Ovary (tissue), 9 donors: ENCODE measurements around the gene RASGEF1B. TPM values are rescaled to one million over a fixed set of nuclear protein-coding genes. Genes with fewer than 3 reads are reported as not detected.

ENCODE experiments used
- DNase-seq, 5 donors: peaks; one replicate each; pipeline ENCODE4 v3.0.0-alpha.2; 2019 to 2020
- H3K27ac ChIP-seq, 2 donors: fragments of 200-600 bp; one replicate each; pipeline versions ENCODE4 v1.5.1 to v1.8.0; 2019 to 2022
- H3K27me3 ChIP-seq: fragments of 200-600 bp; one replicate; pipeline ENCODE4 v1.8.0; 2022
- H3K36me3 ChIP-seq: fragments of 200-600 bp; sonication (generic); one replicate; pipeline ENCODE4 v1.5.1; 2019
- H3K4me1 ChIP-seq: one replicate; pipeline ENCODE4 v1.8.1; 2013; ENCODE audit warnings: mild to moderate bottlenecking, moderate library complexity; ENCODE audit not compliant: insufficient read depth
- H3K4me3 ChIP-seq: fragments of 200-600 bp; sonication (generic); one replicate; pipeline ENCODE4 v1.5.1; 2017
- H3K9me3 ChIP-seq, 2 donors: fragments of 200-600 bp in 1 of 2; sonication (generic) in 1 of 2; one replicate each; pipeline versions ENCODE4 v1.5.1 to v1.8.1; 2013 to 2019; ENCODE audit warnings: mild to moderate bottlenecking in 1 of 2, moderate library complexity in 1 of 2
- EP300 ChIP-seq: sonication (generic); formaldehyde crosslinking; IDR thresholded peaks from one replicate; pipeline ENCODE4 v1.6.1; 2017; ENCODE audit warnings: antibody characterized with exemption
- POLR2A ChIP-seq: fragments of 450-650 bp; IDR thresholded peaks from one replicate; pipeline ENCODE4 v1.6.1; 2017; ENCODE audit warnings: antibody characterized with exemption, mild to moderate bottlenecking, moderate library complexity
- WGBS, 3 donors: extraction: QIAGEN DNeasy Blood & Tissue Kit in 1 of 3; methylation state at CpG; one replicate each; pipeline versions ENCODE4 v1.1.5 to v1.1.7; 2013 to 2017; 5-methylcytosine and 5-hydroxymethylcytosine counted together
- intact Hi-C, 4 donors: fragments of 100-400 bp; cut with DNase I; formaldehyde crosslinking; loops; one replicate each; pipeline versions ENCODE4 v1.11.0 to v1.15.1; 2022 to 2023
- polyA plus RNA-seq, 2 donors: library from polyadenylated mRNA; stranded (reverse); fragments of 200-250 nt in 1 of 2; fragments of 350-450 nt in 1 of 2; fragmentation: Illumina TruSeq in 1 of 2; extraction: RNeasy Lipid Tissue Mini Kit (QIAGEN cat#74804) in 1 of 2; gene quantifications; one replicate each; pipeline ENCODE4 v1.2.3, GENCODE V29; 2013 to 2014
- total RNA-seq, 7 donors: library from RNA; depleted of rRNA in 2 of 7; stranded (reverse); fragments of >200 nt in 2 of 7; fragmentation: NEBNext Ultra II Directional in 3 of 7; extraction: Animal tissue kit (Norgen Biotek cat#: 25700) in 3 of 7; gene quantifications; one replicate each; pipeline versions ENCODE4 v1.1.0 to v1.2.4, GENCODE V29; 2016 to 2023
- TF ChIP-seq, protein P1 (sequence below), 3 donors: fragments of 450-650 bp in 2 of 3; fragments of 200-600 bp in 1 of 3; IDR thresholded peaks; one replicate each; pipeline versions ENCODE4 v1.5.1 to v1.8.0; 2016 to 2022; ENCODE audit warnings: antibody characterized with exemption in 3 of 3, mild to moderate bottlenecking in 1 of 3
- donor health status: DM: no; HTN: no; CAD: no; lungs with moderate emphysema.
- donor health status: DM: no; HTN: no; CAD: no.
- donor health status: Bipolar disorder and iron deficiency.
- donor health status: DM: yes; HTN: yes; CAD: no.
- donor health status: DM: no; HTN: no; CAD: no.
- donor health status: DM: yes; HTN: yes; CAD: no.

RASGEF1B gene
- total and polyA plus RNA-seq, 9 donors = 1.1 to 14.4 (median 4.3) TPM

DNA sequence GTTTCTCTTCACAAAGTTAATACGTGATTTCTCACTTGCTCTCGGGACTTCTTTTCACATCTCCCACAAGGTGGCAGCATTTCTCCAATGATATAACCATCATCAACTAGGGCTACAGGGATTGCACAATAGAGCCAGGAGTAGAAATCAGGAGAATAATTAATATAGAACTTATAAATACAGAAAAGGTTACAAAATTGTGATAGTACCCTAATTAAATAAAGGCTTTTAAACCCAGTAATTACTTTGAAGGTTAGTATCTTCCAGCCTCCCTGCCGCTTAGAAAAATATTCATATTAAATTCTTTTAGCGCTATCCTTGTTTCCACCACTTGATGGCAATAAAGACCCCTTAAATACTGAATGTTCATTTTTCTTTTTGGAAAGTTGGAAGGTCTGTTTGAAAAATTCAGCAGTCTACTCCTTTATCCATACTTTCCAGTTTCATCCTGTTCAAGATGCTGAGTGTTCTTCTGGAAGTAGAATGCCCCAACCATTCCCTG, 65.8 kb downstream of the RASGEF1B start:
- H3K4me3 ChIP-seq = no peak overlapping the region
- intact Hi-C loops = loop anchor here in 1 of 4 donors (10.0 kb wide), 1 partner anchor 859 kb away; no protein-coding TSS in a partner anchor
- TF ChIP-seq, protein P1, sequence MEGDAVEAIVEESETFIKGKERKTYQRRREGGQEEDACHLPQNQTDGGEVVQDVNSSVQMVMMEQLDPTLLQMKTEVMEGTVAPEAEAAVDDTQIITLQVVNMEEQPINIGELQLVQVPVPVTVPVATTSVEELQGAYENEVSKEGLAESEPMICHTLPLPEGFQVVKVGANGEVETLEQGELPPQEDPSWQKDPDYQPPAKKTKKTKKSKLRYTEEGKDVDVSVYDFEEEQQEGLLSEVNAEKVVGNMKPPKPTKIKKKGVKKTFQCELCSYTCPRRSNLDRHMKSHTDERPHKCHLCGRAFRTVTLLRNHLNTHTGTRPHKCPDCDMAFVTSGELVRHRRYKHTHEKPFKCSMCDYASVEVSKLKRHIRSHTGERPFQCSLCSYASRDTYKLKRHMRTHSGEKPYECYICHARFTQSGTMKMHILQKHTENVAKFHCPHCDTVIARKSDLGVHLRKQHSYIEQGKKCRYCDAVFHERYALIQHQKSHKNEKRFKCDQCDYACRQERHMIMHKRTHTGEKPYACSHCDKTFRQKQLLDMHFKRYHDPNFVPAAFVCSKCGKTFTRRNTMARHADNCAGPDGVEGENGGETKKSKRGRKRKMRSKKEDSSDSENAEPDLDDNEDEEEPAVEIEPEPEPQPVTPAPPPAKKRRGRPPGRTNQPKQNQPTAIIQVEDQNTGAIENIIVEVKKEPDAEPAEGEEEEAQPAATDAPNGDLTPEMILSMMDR (IDR thresholded peaks at IDR 0.05) = peak; percentile 62 to 90 (median 80)
- no peak for TF ChIP-seq POLR2A
- no peak for TF ChIP-seq EP300
- H3K27ac ChIP-seq = no peak overlapping the region
- no peaks in the 10 kb centered on the region for H3K4me1 ChIP-seq
- no peaks in the 10 kb centered on the region for H3K9me3 ChIP-seq
- no peaks in the 10 kb centered on the region for H3K27me3 ChIP-seq
- no peaks in the 10 kb centered on the region for H3K36me3 ChIP-seq
- peak in 1 of 5 donors; percentile 41 for DNase-seq
- 1 to 2% (median 1%) methylated on average over 4 of the region's 4 CpGs for WGBS, 3 donors

- 70 to 84% (median 79%) methylated on average over 6 of the region's 6 CpGs for WGBS, 3 donors
- Histone ChIP-seq H3K36me3 (no peaks in the 10 kb centered on the region), H3K4me3 (no peak overlapping the region), H3K9me3 (no peaks in the 10 kb centered on the region), H3K27ac (no peak overlapping the region), H3K4me1 (no peaks in the 10 kb centered on the region), H3K27me3 (no peaks in the 10 kb centered on the region)
- TF ChIP-seq POLR2A (no peak), EP300 (no peak)
- TF ChIP-seq, protein P1 (IDR thresholded peaks at IDR 0.05) = no peak
- intact Hi-C loops = loop anchor here in 1 of 4 donors (10.0 kb wide), 1 partner anchor 860 kb away; no protein-coding TSS in a partner anchor
- no peak for DNase-seq
Measured at GRCh38 chr4:81404741-81405140, 67.0 kb downstream of the RASGEF1B start.

- no peaks in the 10 kb centered on the region for H3K36me3 ChIP-seq
- no peak overlapping the region for H3K4me3 ChIP-seq
- intact Hi-C loops = loop anchor here in 1 of 4 donors (10.0 kb wide), 1 partner anchor 861 kb away; no protein-coding TSS in a partner anchor
- H3K9me3 ChIP-seq = no peaks in the 10 kb centered on the region
- no peak overlapping the region for H3K27ac ChIP-seq
- no peaks in the 10 kb centered on the region for H3K27me3 ChIP-seq
- H3K4me1 ChIP-seq = no peaks in the 10 kb centered on the region
- 71 to 78% (median 75%) methylated on average over 2 of the region's 2 CpGs for WGBS, 3 donors
- no peak for DNase-seq
- TF ChIP-seq POLR2A (no peak), EP300 (no peak)
- TF ChIP-seq, protein P1 (IDR thresholded peaks at IDR 0.05) = no peak
Measured at GRCh38 chr4:81404294-81404693, 67.4 kb downstream of the RASGEF1B start.

DNA sequence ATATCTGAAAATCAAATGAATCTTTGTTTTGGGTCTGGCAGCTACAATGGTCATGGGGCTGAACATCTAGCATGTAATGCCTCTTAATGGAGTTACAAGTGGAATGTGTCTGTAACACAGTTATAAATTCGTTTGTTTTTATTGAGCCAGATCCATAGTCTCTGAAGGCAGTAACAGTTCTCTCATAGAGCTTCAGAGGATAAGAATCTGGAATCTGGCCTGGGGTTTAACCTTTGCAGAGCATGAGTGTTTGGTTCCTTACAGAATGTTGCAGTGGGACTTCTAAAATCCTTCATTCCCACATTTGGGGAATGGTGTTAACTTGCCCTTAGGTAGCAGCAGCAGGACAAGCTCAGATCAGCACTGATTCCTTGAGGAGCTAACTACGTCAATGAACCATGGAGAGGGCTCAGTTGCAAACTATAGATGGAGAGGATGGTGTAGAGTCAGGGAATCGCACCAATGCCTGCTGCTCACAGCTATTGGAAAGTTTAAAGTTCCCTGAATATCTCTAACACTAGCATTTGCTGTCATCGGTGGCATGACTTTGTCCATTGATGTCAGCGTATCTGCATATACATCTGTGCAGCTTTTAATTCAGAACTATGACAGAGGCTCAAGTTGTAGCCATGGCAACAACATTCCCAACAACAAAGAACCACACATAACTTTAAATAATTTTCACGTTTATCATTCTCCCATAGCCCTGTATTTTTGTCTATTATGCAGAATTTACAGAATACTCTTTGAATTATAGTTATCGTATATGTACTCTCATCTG, 72.2 kb downstream of the RASGEF1B start:
- H3K27me3 ChIP-seq = no peaks in the 10 kb centered on the region
- no peak overlapping the region for H3K27ac ChIP-seq
- no peaks in the 10 kb centered on the region for H3K4me1 ChIP-seq
- no peaks in the 10 kb centered on the region for H3K9me3 ChIP-seq
- 67 to 81% (median 75%) methylated on average over 7 of the region's 7 CpGs for WGBS, 3 donors
- DNase-seq = no peak
- intact Hi-C loops = loop anchor here in 1 of 4 donors (10.0 kb wide), 1 partner anchor 865 kb away; no protein-coding TSS in a partner anchor
- H3K36me3 ChIP-seq = no peaks in the 10 kb centered on the region
- TF ChIP-seq POLR2A = no peak
- TF ChIP-seq EP300 = no peak
- TF ChIP-seq, protein P1 (IDR thresholded peaks at IDR 0.05) = no peak
- H3K4me3 ChIP-seq = no peak overlapping the region
